SH-SY5Y (cell line): ENCODE measurements around the gene DYNLT5.

Source experiments
- GATA2 ChIP-seq: IDR thresholded peaks from 2 replicates; pipeline ENCODE4 v1.6.1; 2011; ENCODE audit warnings: mild to moderate bottlenecking, low read depth, low read length
- GATA3 ChIP-seq: IDR thresholded peaks from 2 replicates; pipeline ENCODE4 v1.6.1; 2011; ENCODE audit warnings: low read depth, mild to moderate bottlenecking, low read length, moderate library complexity

The DYNLT5 gene, protein sequence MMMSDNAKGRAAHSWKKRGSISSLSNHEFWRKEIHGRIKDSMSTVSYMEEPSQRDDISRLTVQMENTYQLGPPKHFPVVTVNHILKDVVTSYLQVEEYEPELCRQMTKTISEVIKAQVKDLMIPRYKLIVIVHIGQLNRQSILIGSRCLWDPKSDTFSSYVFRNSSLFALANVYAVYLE

DNA sequence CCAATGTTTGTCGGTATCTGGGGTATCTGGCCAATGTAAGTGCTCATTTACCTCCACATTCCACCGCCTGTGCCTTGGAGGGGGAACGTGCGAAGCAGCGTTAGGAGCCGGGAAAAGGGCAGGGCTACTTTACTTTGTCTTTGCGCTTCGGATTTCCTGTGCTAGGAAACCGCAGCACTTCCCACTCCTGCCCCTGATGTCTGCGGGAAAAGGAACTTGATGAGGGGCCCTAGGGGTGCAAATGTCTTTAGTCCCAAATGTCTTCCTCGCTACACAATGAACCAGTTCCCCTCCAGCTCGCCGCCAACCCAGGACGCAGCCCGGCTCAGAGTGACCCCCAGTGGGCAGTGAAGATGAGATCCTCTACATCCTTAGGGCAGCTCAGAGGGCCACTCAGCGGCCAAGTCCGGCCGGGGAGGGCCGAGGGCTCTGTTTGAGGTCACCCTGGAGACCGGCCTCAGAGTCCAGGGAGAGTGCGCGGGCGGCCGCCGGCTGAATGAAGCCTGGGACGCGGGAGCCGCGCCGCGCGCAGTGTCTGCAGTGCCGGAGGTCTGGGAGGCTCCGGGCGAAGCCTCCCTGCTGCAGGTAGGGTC is at the start of gene DYNLT5:
Gene DYNLT5 (plus strand): TSS at position 460 of the 593 bp plus-strand sequence. CDS start 2,200 bp downstream, outside the sequence.
- TF ChIP-seq GATA3, result no peak

DNA sequence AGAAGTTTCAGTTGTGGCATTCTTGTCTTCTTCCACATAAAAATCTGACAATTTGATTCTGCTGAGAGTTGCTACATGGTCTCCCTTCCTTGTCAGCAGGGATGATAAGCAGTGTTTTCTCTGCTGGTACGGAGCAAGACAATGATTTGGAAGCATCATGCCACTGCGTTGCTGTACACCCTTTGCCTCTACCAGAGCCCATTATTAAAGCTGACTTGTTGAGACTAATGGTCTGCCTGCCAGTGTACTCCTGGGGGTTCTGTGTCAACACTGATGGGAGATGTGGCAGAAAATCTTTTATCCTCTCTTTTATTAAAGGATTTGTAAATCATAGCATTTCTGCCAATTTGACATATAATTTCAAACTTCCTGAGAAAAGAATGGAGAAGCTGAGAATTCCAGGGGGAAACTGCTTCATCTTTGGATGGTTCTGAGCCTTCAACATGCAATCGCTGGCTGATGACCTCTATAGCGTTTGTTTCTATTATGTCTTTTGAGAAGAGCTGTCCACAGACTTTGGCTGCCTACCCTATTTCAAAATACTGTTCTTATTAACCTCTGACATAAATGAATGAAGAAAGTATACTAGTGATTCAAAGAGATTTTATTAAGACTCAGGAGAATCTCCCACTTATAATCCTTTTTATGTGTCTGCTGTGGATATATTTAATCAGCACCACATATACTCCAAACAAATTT is 47.9 kb upstream of the DYNLT5 start:
- no peak for TF ChIP-seq GATA3
- no peak for TF ChIP-seq GATA2

DNA sequence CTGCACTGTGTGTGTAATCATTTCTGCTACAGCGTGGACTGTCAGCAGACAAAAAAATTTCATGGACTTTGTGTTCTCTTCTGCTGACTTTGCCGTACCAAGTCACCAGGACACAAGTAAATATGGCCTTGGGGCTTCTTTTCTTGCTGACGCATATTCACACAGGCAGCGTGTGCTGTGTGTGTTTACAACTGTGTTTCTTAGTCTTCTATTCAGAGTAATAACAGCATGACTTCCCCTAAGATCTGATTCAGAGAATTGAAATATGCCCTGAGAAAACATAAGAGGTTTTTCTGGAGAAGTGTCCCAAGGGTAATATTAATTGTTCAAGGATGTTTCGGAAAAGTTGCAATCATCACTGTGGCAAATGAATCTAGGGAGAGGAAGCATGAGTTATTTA is 47.1 kb upstream of the DYNLT5 start:
- TF ChIP-seq GATA2 (no peak), GATA3 (no peak)

DNA sequence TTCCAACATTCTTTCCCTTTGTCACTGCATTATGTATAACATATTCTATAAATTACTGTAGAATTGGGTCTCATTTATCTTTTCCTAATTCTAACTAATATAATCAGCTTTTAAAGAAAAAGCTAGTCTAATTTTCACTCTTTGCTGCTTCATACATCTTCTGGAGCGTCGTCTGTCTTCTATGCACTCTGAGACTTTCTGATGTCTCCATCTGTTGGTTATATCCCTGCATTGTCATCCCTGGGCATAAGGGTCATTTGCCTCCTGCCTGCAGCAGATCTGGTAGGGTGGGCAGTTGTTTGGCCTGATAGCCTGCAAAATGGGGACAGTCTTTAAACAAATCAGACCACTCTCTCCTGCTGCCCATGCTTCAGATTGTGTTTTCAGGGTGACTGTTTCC is 40.8 kb upstream of the DYNLT5 start:
- TF ChIP-seq GATA3, result no peak
- no peak for TF ChIP-seq GATA2

DNA sequence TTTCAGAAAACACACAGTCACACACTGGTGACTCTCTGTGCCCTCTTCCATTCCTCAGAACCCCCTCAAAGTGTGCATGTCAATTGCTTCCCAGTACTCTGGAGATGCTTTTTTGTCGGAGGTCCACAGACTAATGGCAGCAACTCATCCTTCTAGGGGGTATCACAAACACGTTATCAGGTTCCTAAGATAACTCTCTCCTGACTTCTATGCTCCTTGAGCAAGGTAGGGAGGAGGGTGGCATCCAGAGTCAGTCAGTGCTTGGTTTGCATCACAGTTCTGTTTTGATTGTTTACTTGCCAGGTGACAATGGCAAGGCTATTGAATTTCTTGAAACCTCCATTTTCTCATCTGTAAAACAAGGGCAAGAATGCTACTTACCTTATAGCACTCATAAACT is 39.4 kb upstream of the DYNLT5 start:
- TF ChIP-seq GATA2 (no peak), GATA3 (no peak)

DNA sequence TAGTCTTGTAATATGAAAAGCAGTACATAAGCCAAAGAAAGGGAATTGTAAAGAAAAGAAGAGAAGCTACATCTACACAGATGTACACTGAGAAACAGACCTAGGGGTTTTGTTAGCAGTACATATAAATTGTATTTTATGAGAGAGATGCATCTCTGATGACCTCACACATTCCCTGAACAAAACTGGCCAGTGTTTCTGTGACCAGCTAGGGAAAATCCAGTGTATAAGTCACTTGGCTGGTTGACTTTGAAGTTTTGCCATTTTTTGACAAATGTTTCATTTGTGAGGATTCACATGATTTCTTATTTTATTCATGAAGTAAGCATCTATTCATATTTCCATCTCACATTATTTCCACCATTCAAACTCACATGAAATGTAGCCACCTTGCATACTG is 28.3 kb upstream of the DYNLT5 start:
- TF ChIP-seq GATA3 (no peak), GATA2 (no peak)

DNA sequence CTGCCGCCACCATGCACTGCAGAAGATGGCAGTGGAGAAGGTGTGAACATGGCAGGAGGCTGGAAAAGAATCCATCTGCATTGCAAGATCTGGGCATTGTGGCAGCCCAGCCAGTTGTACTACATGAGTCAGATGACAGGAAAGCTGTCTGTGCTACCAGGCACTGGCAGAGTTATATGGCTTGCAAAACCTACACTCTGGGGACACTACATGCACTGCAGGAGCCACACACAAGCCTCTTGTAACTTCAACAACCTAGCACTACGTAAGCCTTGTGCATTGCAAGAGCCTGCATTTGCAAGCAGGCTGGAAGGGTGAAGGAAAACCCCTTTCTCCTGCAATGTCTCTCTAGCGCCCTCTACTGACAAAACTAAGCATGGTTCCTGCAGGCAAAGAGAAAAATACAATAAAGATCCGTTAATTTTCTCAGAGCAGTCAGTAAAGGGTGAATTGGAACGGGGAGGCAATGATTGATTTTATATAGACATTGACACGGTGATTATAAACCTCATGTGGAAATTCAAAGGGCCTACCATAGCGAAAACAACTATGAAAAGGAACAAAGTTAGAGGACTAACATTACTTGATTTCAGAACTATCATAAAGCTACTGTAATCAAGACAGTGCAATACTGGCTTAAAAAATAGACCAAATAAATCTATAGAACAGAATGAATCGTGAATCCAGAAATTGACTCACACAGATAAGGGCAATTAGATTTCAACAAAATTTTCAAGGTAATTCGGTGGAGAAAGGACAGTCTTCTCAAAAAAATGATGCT is 26.2 kb upstream of the DYNLT5 start:
- TF ChIP-seq GATA2, result no peak
- no peak for TF ChIP-seq GATA3

DNA sequence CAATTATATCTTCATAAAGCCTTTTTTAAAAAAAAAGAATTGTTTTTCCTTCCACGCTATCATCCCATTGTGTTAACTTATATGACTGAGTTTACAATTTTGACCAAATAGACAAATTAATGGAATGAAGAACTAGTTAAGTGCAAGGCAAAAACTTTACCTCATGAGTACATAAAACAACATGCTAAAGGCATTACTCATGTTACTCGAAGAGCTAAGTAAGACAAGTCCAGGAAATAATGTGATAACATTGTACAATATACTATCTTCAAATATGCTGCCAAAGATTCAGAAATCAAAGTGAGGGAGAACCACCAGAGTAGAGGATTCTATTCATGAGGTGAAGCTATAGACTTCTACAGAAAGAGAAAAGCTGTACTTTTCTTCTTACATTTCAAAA is 24.2 kb upstream of the DYNLT5 start:
- TF ChIP-seq GATA3 (no peak), GATA2 (no peak)

DNA sequence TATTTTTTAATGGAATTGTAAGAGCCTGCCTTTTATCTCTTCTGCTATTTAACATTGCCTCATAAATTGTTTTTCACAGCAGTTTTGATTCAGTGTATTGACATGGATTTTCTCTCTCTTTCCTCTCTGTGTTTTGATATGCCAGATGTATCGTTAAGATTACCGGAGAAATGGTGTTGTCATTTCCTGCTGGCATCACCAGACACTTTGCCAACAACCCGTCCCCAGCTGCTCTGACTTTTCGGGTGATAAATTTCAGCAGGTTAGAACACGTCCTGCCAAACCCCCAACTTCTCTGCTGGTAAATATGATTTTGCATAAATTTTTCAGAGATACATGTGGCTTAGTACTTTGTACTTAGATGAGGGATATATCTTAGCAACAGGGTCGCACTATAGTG is 23.1 kb upstream of the DYNLT5 start:
- TF ChIP-seq GATA2, result no peak
- TF ChIP-seq GATA3, result no peak

DNA sequence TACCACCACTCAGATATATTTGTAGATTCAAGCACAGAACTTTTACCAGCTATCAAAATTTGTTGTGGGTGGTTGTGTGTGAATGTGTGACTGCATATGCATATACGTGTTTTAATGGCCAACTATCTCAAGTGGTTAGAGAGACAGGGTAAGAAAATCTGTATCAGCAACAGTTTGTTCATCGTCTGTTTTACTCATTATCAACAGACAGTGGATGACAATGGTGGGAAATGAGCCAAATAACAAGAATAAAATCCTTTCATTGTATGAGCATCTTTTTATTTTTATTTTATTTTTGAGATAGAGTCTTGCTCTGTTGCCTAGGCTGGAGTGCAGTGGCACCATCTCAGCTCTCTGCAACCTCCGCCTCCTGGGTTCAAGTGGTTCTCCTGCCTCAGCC is 22.7 kb upstream of the DYNLT5 start:
- TF ChIP-seq GATA2 (no peak), GATA3 (no peak)

DNA sequence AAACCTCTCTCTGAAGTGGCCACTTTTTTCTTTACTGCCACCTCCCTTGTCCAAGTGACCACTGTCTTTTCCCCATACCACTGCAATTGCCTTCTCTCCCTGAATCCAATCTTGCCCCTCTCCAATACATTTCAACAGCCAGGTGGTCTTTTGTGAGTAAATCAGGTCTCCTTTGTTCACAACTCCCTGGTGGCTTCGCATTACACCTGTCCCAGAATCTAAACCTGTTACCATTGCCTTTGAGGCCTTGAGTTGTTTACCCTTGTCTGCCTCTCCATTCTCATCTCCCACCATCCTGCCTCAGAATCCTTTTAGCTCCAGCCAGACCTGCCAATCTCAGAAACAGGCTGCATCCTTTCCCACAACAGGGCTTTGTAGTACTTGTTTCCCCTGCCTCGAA is 21.8 kb upstream of the DYNLT5 start:
- TF ChIP-seq GATA2 (no peak), GATA3 (no peak)

DNA sequence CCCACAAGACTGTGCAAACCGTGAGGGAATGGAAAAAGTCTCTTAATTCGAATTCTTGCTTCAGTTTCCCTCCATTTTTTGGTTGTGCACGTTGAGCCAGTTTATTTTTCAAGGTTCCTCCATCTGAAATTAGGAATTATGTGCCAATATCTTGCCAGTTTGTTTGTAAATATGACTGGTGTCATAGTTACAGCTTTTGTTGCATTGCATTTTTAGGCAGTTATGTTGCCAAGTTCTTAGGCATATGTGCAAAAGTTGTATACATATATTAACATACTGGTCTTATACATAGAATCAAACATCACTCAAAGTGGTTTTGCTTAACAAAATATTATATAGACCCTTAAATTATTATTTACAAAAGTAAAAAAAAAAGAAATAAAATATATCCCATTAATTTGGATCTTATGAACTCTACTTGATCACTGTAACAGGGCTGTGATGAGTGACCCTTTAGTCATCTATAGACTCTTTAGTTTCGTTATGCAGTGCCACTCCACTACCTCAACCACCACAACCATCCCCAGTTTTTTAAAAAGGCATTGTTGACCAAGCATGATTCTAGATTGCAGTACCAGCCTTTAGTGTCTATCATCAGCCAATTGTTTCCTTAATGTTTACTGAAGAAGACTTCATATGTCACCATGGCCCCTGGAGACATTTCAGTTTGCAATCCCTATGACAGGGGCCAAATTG is 20.9 kb upstream of the DYNLT5 start:
- no peak for TF ChIP-seq GATA2
- TF ChIP-seq GATA3, result no peak

DNA sequence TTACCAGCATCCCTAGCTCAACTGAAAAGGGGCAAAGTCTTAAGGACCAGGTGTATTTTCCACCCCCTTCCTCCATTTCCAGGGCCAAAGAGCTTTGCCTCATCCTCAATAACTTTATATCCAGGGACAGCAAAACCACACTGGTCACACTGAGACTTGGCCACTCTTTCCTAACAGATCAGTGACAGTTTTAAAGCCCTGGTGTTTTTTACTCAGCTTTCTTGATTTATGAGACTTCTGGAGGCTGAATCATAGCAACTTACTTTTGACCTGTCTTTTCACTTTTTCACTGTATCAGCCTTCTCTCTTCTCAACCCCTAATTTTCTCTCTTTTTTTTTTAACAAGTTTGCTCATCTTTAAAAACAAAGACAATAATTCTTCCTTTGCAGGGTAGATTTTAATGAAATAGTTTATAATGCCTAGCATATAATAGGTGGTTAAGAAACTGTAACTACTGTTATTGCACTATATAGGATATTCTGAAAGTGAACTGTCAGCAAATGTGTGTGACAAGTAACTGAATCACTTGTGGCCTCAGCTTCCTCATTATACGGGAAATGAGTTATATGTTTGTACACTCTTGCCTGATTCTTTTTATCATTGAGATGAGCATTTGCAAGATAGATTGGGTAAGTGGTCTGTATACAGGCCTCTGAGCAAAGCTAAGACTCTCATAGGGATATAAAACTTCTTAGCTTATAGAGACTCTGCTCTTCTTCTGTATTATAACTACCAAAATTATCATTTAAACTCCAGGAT is 19.7 kb upstream of the DYNLT5 start:
- no peak for TF ChIP-seq GATA3

DNA sequence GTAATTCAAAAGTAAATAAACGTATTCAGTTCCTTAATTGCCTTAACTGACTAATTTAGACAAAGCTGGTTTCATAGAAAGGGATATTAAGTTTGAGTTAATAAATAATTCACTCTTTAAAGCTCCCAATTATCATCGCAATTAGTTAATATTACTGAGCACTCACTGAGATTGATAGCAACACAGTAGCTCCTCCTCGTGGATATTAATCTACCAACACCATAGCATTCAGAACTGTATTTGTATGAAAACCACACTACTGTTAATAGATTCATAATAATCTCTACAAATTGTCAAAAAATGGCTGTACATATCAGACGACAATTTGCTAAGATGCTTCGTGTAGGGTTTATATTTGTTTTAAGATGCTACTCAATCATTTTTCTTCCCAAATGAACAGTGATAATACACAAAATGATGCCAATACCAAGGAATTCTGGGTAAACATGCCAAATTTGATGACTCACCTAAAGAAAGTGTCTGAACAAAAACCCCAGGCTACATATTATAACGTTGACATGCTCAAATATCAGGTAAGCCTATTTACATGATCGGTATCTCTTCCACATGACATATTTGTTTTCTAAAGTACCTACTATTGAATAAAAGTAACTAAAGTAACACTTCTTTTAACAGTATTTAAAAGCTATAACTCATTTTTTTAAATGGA is 18.8 kb upstream of the DYNLT5 start:
- TF ChIP-seq GATA3 (no peak), GATA2 (no peak)

DNA sequence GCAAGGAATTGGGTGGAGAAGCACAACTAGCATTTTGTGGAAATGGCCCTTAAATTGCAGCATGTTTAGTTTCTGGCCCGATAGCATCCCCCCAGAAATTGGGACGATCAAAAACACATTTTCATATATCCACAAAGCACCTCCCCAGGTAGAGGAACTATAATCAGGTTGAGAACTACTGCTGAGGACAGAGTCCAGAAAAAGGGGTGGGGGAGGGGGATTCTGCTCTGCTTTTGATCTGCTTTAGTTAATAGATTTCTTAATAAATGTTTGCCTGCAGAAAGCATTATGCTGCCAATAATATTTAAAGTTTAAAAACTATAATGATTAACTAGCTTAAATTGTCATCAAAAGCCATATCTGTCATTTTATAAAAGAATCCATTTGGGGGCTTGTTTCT is 14.4 kb upstream of the DYNLT5 start:
- no peak for TF ChIP-seq GATA3
- no peak for TF ChIP-seq GATA2
